Measurements from ENCODE around the gene C2orf81.

GRCh38 chr2:74420006-74420405, 1.4 kb downstream of the C2orf81 start:
- TF ChIP-seq CTCF (conservative IDR thresholded peaks at IDR 0.05; ENCODE audit: low read depth, low read length) (no peak), EZH2phosphoT487 (IDR thresholded peaks at IDR 0.05; ENCODE audit: borderline replicate concordance, low read length) (no peak)
